ENCODE measurements around the gene ACOT7.

GRCh38 chr1:6343506-6344405 is 49.8 kb downstream of the ACOT7 start:
- TF ChIP-seq CTCF (IDR thresholded peaks at IDR 0.05; ENCODE audit: low read depth, low read length, poor library complexity, severe bottlenecking) = peak; percentile 94
- TF ChIP-seq EZH2phosphoT487 (IDR thresholded peaks at IDR 0.05; ENCODE audit: borderline replicate concordance, low read length) = no peak
